ENCODE results near the gene AGO1. TPM values are rescaled to one million over a fixed set of nuclear protein-coding genes. Genes with fewer than 3 reads are reported as not detected.

Gene AGO1
- total and polyA plus RNA-seq, 2 donors (not counting 1 experiment from before 2014, with no cell fraction given): 10.1 to 41.3 TPM

GRCh38 chr1:35876988-35877387 lies 6.0 kb upstream of the AGO1 start:
- Mint-ChIP-seq H3K9me3 (ENCODE audit: insufficient read depth) (no peaks in the 10 kb centered on the region), H3K27ac (no peak overlapping the region), H3K27me3 (peaks cover 4% of the 10 kb centered on the region), H3K4me3 (no peak overlapping the region), H3K4me1 (peaks cover under 1% of the 10 kb centered on the region)
- ChIA-PET POLR2A (no interaction called here), CTCF (no interaction called here)
- Histone ChIP-seq H3K79me2 (ENCODE audit: control insufficient read depth, insufficient read depth, low read length) (no peaks in the 10 kb centered on the region), H3K4me3 (ENCODE audit: control extremely low read depth in 1 of 5, extremely low read depth in 1 of 5, insufficient read depth in 1 of 5, low read depth in 2 of 5, low read length in 4 of 5) (no peak overlapping the region), H3K27me3 (replicated peaks in 1 of 4; ENCODE audit: control extremely low read depth in 1 of 4, control insufficient read depth in 3 of 4, insufficient read depth in 4 of 4, low read length in 3 of 4) (no peaks in the 10 kb centered on the region), H3K9ac (ENCODE audit: low read length) (no peak overlapping the region), H3K4me2 (replicated peaks; ENCODE audit: low read depth, low read length, poor library complexity, severe bottlenecking) (no peak overlapping the region), H3K9me3 (ENCODE audit: control extremely low read depth in 1 of 3, control insufficient read depth in 2 of 3, insufficient read depth in 1 of 3, low read length in 2 of 3) (no peaks in the 10 kb centered on the region), H3K36me3 (replicated peaks in 1 of 2; ENCODE audit: control extremely low read depth in 1 of 2, control insufficient read depth in 1 of 2, extremely low read depth in 1 of 2, insufficient read depth in 2 of 2, low read length in 1 of 2) (no peaks in the 10 kb centered on the region), H4K20me1 (ENCODE audit: control insufficient read depth, insufficient read depth, low read length, poor library complexity, severe bottlenecking) (no peaks in the 10 kb centered on the region), H3K27ac (ENCODE audit: low read length in 2 of 2) (no peak overlapping the region), H3K4me1 (ENCODE audit: control insufficient read depth in 2 of 2, insufficient read depth in 2 of 2, low read length in 2 of 2) (no peaks in the 10 kb centered on the region), H2AFZ (ENCODE audit: insufficient read depth, low read depth, low read length, poor library complexity, severe bottlenecking) (no peak overlapping the region)
- intact Hi-C loops (cut with micrococcal nuclease): no loop called here
- DNase-seq (no peak), ATAC-seq (ENCODE audit: low read depth) (no peak)
- WGBS (ENCODE audit: insufficient coverage): 38% methylated on average over 3 of the region's 5 CpGs
- TF ChIP-seq EZH2 (IDR thresholded peaks at IDR 0.05; ENCODE audit: borderline replicate concordance, insufficient read depth, low read depth, low read length, poor library complexity, severe bottlenecking) (no peak), CTCF (IDR thresholded peaks at IDR 0.05) (no peak)

GRCh38 chr1:35881850-35882273 lies 1.1 kb upstream of the AGO1 start:
- H4K20me1 ChIP-seq (ENCODE audit: control insufficient read depth, insufficient read depth, low read length, poor library complexity, severe bottlenecking): peaks cover 3% of the 10 kb centered on the region
- H3K27me3 Mint-ChIP-seq: peaks cover 4% of the 10 kb centered on the region
- H2AFZ ChIP-seq (ENCODE audit: insufficient read depth, low read depth, low read length, poor library complexity, severe bottlenecking): no peak overlapping the region
- DNase-seq (no peak), ATAC-seq (ENCODE audit: low read depth) (no peak)
- H3K79me2 ChIP-seq (ENCODE audit: control insufficient read depth, insufficient read depth, low read length): peaks cover 21% of the 10 kb centered on the region
- no peak for TF ChIP-seq CTCF (IDR thresholded peaks at IDR 0.05)
- no peak for TF ChIP-seq EZH2 (IDR thresholded peaks at IDR 0.05; ENCODE audit: borderline replicate concordance, insufficient read depth, low read depth, low read length, poor library complexity, severe bottlenecking)
- no peaks in the 10 kb centered on the region for H3K9me3 Mint-ChIP-seq (ENCODE audit: insufficient read depth)
- peak overlapping the region; percentile 94 for H3K4me3 Mint-ChIP-seq
- H3K9ac ChIP-seq (ENCODE audit: low read length): no peak overlapping the region
- peaks cover 23 to 35% of the 10 kb centered on the region in 2 donors for H3K4me1 ChIP-seq (ENCODE audit: control insufficient read depth in 2 of 2, insufficient read depth in 2 of 2, low read length in 2 of 2)
- CTCF ChIA-PET: interaction anchor here (0.6 to 2.4 kb wide), 9 partner anchors 10 to 267 kb away, joined by 3 to 16 read pairs (median 3); partner anchors contain the start of genes AGO3 and TRAPPC3
- intact Hi-C loops (cut with micrococcal nuclease): loop anchor here (2.0 kb wide), 1 partner anchor 207 kb away; the partner anchor contains the start of gene ADPRS
- no peak overlapping the region for H3K4me2 ChIP-seq (replicated peaks; ENCODE audit: low read depth, low read length, poor library complexity, severe bottlenecking)
- H3K27me3 ChIP-seq (replicated peaks in 1 of 4; ENCODE audit: control extremely low read depth in 1 of 4, control insufficient read depth in 3 of 4, insufficient read depth in 4 of 4, low read length in 3 of 4): no peaks in the 10 kb centered on the region
- H3K9me3 ChIP-seq (ENCODE audit: control extremely low read depth in 1 of 3, control insufficient read depth in 2 of 3, insufficient read depth in 1 of 3, low read length in 2 of 3): no peaks in the 10 kb centered on the region
- H3K4me3 ChIP-seq (ENCODE audit: control extremely low read depth in 1 of 5, extremely low read depth in 1 of 5, insufficient read depth in 1 of 5, low read depth in 2 of 5, low read length in 4 of 5): no peak overlapping the region
- peaks cover 40% of the 10 kb centered on the region for H3K4me1 Mint-ChIP-seq
- 38% methylated on average over 4 of the region's 4 CpGs for WGBS (ENCODE audit: insufficient coverage)
- no peak overlapping the region for H3K27ac ChIP-seq (ENCODE audit: low read length in 2 of 2)
- POLR2A ChIA-PET: no interaction called here
- H3K36me3 ChIP-seq (replicated peaks in 1 of 2; ENCODE audit: control extremely low read depth in 1 of 2, control insufficient read depth in 1 of 2, extremely low read depth in 1 of 2, insufficient read depth in 2 of 2, low read length in 1 of 2): no peaks in the 10 kb centered on the region
- H3K27ac Mint-ChIP-seq: no peak overlapping the region
